ENCODE results near the gene ALKBH3. TPM values are rescaled to one million over a fixed set of nuclear protein-coding genes. Genes with fewer than 3 reads are reported as not detected.

ALKBH3 gene
- total RNA-seq, 1 experiment from 2014 or later, result 18.8 TPM

DNA sequence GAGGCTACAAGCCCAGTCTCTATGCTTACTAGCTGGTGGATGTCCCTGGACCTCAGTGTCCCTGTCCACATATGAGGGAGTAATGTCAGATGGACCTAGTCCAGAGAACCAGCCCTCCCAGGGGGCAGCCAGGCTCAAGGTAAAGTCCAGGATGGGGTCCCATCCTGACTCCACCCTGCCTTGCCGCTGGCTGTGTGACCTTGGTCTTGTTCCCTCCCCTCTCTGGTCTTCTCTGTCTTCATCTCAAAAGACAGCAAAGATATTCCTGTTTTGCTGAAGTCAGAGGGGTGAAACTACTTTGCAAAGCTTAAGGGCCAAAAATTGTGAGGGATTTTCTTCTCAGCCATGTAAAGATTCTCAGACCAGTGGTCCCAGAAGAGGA, 52.6 kb downstream of the ALKBH3 start:
- Histone ChIP-seq H3K79me1 (ENCODE audit: insufficient read depth, low read depth, low read length, poor library complexity, severe bottlenecking) (no peaks in the 10 kb centered on the region), H4K5ac (ENCODE audit: insufficient read length, low read depth, low read length) (no peak overlapping the region), H3K27ac (ENCODE audit: insufficient read length, low read depth, low read length) (no peak overlapping the region), H2AFZ (ENCODE audit: low read length) (no peak overlapping the region), H4K8ac (replicated peaks; ENCODE audit: insufficient read length, low read depth, low read length) (no peak overlapping the region), H2BK20ac (ENCODE audit: low read depth, low read length, poor library complexity, severe bottlenecking) (no peak overlapping the region), H3K9me3 (ENCODE audit: control insufficient read depth, low read depth, low read length) (no peaks in the 10 kb centered on the region), H2BK12ac (ENCODE audit: insufficient read length, low read depth, low read length) (no peak overlapping the region), H3K4ac (ENCODE audit: low read depth, low read length) (no peak overlapping the region), H3K23me2 (ENCODE audit: insufficient read length, low read depth, low read length, poor library complexity, severe bottlenecking) (no peaks in the 10 kb centered on the region), H3K18ac (ENCODE audit: insufficient read length, low read depth, low read length) (no peak overlapping the region), H3T11ph (ENCODE audit: low read length) (no peak overlapping the region), H3K4me1 (ENCODE audit: insufficient read depth, low read length) (no peaks in the 10 kb centered on the region), H3K14ac (ENCODE audit: insufficient read depth, low read length) (no peak overlapping the region), H3K9ac (ENCODE audit: extremely low read depth, insufficient read length, low read length) (no peak overlapping the region), H2BK15ac (ENCODE audit: low read depth, low read length) (no peak overlapping the region), H2BK120ac (ENCODE audit: low read depth, low read length, poor library complexity, severe bottlenecking) (no peak overlapping the region), H3K4me2 (ENCODE audit: insufficient read depth, insufficient read length, low read length) (no peak overlapping the region), H3K27me3 (ENCODE audit: insufficient read depth, low read length) (no peaks in the 10 kb centered on the region), H3K79me2 (ENCODE audit: insufficient read depth, low read length) (no peaks in the 10 kb centered on the region), H3K23ac (ENCODE audit: insufficient read length, low read depth, low read length) (no peak overlapping the region), H2BK5ac (ENCODE audit: insufficient read length, low read length) (no peak overlapping the region), H2AK5ac (ENCODE audit: insufficient read length, low read length) (no peak overlapping the region), H3K56ac (ENCODE audit: insufficient read length, low read depth, low read length) (no peak overlapping the region), H4K91ac (ENCODE audit: insufficient read length, low read depth, low read length) (no peak overlapping the region), H4K20me1 (ENCODE audit: control insufficient read depth, insufficient read depth, insufficient read length) (no peaks in the 10 kb centered on the region)
- Mint-ChIP-seq H3K4me3 (no peak overlapping the region), H3K36me3 (ENCODE audit: insufficient read depth in 1 of 3, low read depth in 3 of 3) (no peaks in the 10 kb centered on the region), H3K27me3 (ENCODE audit: low read depth) (peaks cover 18% of the 10 kb centered on the region), H3K9me3 (no peaks in the 10 kb centered on the region), H3K4me1 (peaks cover 11 to 40% of the 10 kb centered on the region in 2 experiments), H3K27ac (no peak overlapping the region; a peak in 1 of 7 replicates)
- DNase-seq, result no peak
- TF ChIP-seq, protein P1, sequence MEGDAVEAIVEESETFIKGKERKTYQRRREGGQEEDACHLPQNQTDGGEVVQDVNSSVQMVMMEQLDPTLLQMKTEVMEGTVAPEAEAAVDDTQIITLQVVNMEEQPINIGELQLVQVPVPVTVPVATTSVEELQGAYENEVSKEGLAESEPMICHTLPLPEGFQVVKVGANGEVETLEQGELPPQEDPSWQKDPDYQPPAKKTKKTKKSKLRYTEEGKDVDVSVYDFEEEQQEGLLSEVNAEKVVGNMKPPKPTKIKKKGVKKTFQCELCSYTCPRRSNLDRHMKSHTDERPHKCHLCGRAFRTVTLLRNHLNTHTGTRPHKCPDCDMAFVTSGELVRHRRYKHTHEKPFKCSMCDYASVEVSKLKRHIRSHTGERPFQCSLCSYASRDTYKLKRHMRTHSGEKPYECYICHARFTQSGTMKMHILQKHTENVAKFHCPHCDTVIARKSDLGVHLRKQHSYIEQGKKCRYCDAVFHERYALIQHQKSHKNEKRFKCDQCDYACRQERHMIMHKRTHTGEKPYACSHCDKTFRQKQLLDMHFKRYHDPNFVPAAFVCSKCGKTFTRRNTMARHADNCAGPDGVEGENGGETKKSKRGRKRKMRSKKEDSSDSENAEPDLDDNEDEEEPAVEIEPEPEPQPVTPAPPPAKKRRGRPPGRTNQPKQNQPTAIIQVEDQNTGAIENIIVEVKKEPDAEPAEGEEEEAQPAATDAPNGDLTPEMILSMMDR (conservative IDR thresholded peaks at IDR 0.05), result no peak
- WGBS (ENCODE audit: extremely low coverage, insufficient read length, low lambda C conversion rate), result no CpG with 5 or more reads among the region's 1 CpG

Data from H9 (cell line).